H9 (cell line): ENCODE results near the gene PRUNE2. TPM values are rescaled to one million over a fixed set of nuclear protein-coding genes. Genes with fewer than 3 reads are reported as not detected.

ENCODE experiments used
- DNase-seq: peaks from one replicate; pipeline ENCODE4 v3.0.0-alpha.2; 2017
- H2AFZ ChIP-seq: one replicate; pipeline ENCODE4 v1.6.1; 2013; ENCODE audit warnings: mild to moderate bottlenecking, low read length, control low read depth, moderate library complexity
- H2AK5ac ChIP-seq: 2 replicates; pipeline ENCODE4 v1.6.1; 2013; ENCODE audit warnings: low read length, control low read depth, mixed read lengths; ENCODE audit not compliant: insufficient read length
- H2BK120ac ChIP-seq: one replicate; pipeline ENCODE4 v1.6.1; 2013; ENCODE audit warnings: low read depth, mild to moderate bottlenecking, low read length, control low read depth, inconsistent platforms; ENCODE audit not compliant: poor library complexity, severe bottlenecking
- H2BK12ac ChIP-seq: 2 replicates; pipeline ENCODE4 v1.6.1; 2013; ENCODE audit warnings: low read length, control low read depth, mixed read lengths, low read depth; ENCODE audit not compliant: insufficient read length
- H2BK15ac ChIP-seq: 2 replicates; pipeline ENCODE4 v1.6.1; 2013; ENCODE audit warnings: low read depth, low read length, control low read depth
- H2BK20ac ChIP-seq: one replicate; pipeline ENCODE4 v1.6.1; 2013; ENCODE audit warnings: low read depth, mild to moderate bottlenecking, low read length, control low read depth, inconsistent platforms; ENCODE audit not compliant: poor library complexity, severe bottlenecking
- H2BK5ac ChIP-seq: 2 replicates; pipeline ENCODE4 v1.6.1; 2013; ENCODE audit warnings: low read length, control low read depth, mixed read lengths; ENCODE audit not compliant: insufficient read length
- H3K14ac ChIP-seq: 2 replicates; pipeline ENCODE4 v1.6.1; 2013; ENCODE audit warnings: low read length, control low read depth; ENCODE audit not compliant: insufficient read depth
- H3K18ac ChIP-seq: 2 replicates; pipeline ENCODE4 v1.6.1; 2013; ENCODE audit warnings: low read depth, mild to moderate bottlenecking, mixed read lengths, low read length, control low read depth; ENCODE audit not compliant: insufficient read length
- H3K23ac ChIP-seq: 2 replicates; pipeline ENCODE4 v1.6.1; 2013; ENCODE audit warnings: low read length, control low read depth, mixed read lengths, low read depth; ENCODE audit not compliant: insufficient read length
- H3K23me2 ChIP-seq: 2 replicates; pipeline ENCODE4 v1.6.1; 2013; ENCODE audit warnings: low read depth, mild to moderate bottlenecking, mixed read lengths, low read length, control low read depth; ENCODE audit not compliant: insufficient read length, poor library complexity, severe bottlenecking
- H3K27ac ChIP-seq: 2 replicates; pipeline ENCODE4 v1.5.1; 2013; ENCODE audit warnings: low read length, control low read depth, mixed read lengths, low read depth; ENCODE audit not compliant: insufficient read length
- H3K27me3 ChIP-seq: 2 replicates; pipeline ENCODE4 v1.6.1; 2013; ENCODE audit warnings: low read length, control low read depth, inconsistent platforms; ENCODE audit not compliant: insufficient read depth
- H3K4ac ChIP-seq: 2 replicates; pipeline ENCODE4 v1.6.1; 2013; ENCODE audit warnings: low read depth, mild to moderate bottlenecking, control low read depth, inconsistent platforms, low read length, moderate library complexity
- H3K4me1 ChIP-seq: 2 replicates; pipeline ENCODE4 v1.6.1; 2013; ENCODE audit warnings: low read length, control low read depth, inconsistent platforms; ENCODE audit not compliant: insufficient read depth
- H3K4me2 ChIP-seq: 2 replicates; pipeline ENCODE4 v1.6.1; 2013; ENCODE audit warnings: low read length, control low read depth, mixed read lengths; ENCODE audit not compliant: insufficient read length, insufficient read depth
- H3K56ac ChIP-seq: 2 replicates; pipeline ENCODE4 v1.6.1; 2013; ENCODE audit warnings: low read depth, mild to moderate bottlenecking, mixed read lengths, low read length, control low read depth; ENCODE audit not compliant: insufficient read length
- H3K79me1 ChIP-seq: 2 replicates; pipeline ENCODE4 v1.6.1; 2013; ENCODE audit warnings: low read depth, mild to moderate bottlenecking, moderate library complexity, low read length, control low read depth, inconsistent platforms; ENCODE audit not compliant: insufficient read depth, poor library complexity, severe bottlenecking
- H3K79me2 ChIP-seq: 2 replicates; pipeline ENCODE4 v1.6.1; 2013; ENCODE audit warnings: low read length, control low read depth, inconsistent platforms; ENCODE audit not compliant: insufficient read depth
- H3K9ac ChIP-seq: 2 replicates; pipeline ENCODE4 v1.6.1; 2013; ENCODE audit warnings: low read length, control low read depth, mixed read lengths; ENCODE audit not compliant: insufficient read length; ENCODE audit errors: extremely low read depth
- H3K9me3 ChIP-seq: one replicate; pipeline ENCODE4 v1.6.1; 2013; ENCODE audit warnings: low read depth, low read length, inconsistent platforms; ENCODE audit not compliant: control insufficient read depth
- H3T11ph ChIP-seq: one replicate; pipeline ENCODE4 v1.6.1; 2013; ENCODE audit warnings: mild to moderate bottlenecking, low read length, control low read depth, inconsistent platforms
- H4K20me1 ChIP-seq: one replicate; pipeline ENCODE4 v1.6.1; 2013; ENCODE audit not compliant: control insufficient read depth, insufficient read length, insufficient read depth
- H4K5ac ChIP-seq: 2 replicates; pipeline ENCODE4 v1.6.1; 2013; ENCODE audit warnings: low read depth, mild to moderate bottlenecking, mixed read lengths, low read length, control low read depth; ENCODE audit not compliant: insufficient read length
- H4K8ac ChIP-seq: replicated peaks from 2 replicates; pipeline ENCODE4 v1.6.1; 2013; ENCODE audit warnings: low read length, control low read depth, mixed read lengths, low read depth; ENCODE audit not compliant: insufficient read length
- H4K91ac ChIP-seq: 2 replicates; pipeline ENCODE4 v1.6.1; 2013; ENCODE audit warnings: low read depth, mild to moderate bottlenecking, moderate library complexity, mixed read lengths, low read length, control low read depth; ENCODE audit not compliant: insufficient read length
- H3K27ac Mint-ChIP-seq, 3 experiments: 2 replicates in 2 of 3; 3 replicates in 1 of 3; pipeline ENCODE4 v1.8.0; 2020 to 2021; ENCODE audit warnings: mixed read lengths in 3 of 3, mild to moderate bottlenecking in 1 of 3, moderate library complexity in 1 of 3
- H3K27me3 Mint-ChIP-seq: 2 replicates; pipeline ENCODE4 v1.8.0; 2021; ENCODE audit warnings: low read depth, mild to moderate bottlenecking, moderate library complexity, mixed read lengths
- H3K36me3 Mint-ChIP-seq, 3 experiments: 2 replicates in 2 of 3; 3 replicates in 1 of 3; pipeline ENCODE4 v1.8.0; 2020 to 2021; ENCODE audit warnings: low read depth in 3 of 3, mixed read lengths in 3 of 3; ENCODE audit not compliant: insufficient read depth in 1 of 3
- H3K4me1 Mint-ChIP-seq, 2 experiments: 2 replicates each; pipeline ENCODE4 v1.8.0; 2020; ENCODE audit warnings: mixed read lengths in 2 of 2
- H3K4me3 Mint-ChIP-seq, 2 experiments: 2 replicates in 1 of 2; 3 replicates in 1 of 2; pipeline ENCODE4 v1.8.0; 2020 to 2021; ENCODE audit warnings: mild to moderate bottlenecking in 2 of 2, mixed read lengths in 2 of 2, moderate library complexity in 1 of 2
- H3K9me3 Mint-ChIP-seq, 2 experiments: 2 replicates in 1 of 2; 3 replicates in 1 of 2; pipeline ENCODE4 v1.8.0; 2020; ENCODE audit warnings: mild to moderate bottlenecking in 2 of 2, mixed read lengths in 2 of 2, moderate library complexity in 1 of 2
- WGBS: extraction: QIAGEN DNeasy Blood & Tissue Kit; methylation state at CpG from one replicate; pipeline ENCODE4 v1.1.7; 2013; ENCODE audit warnings: missing lambda C conversion rate, low lambda C conversion rate, mixed read lengths; ENCODE audit not compliant: insufficient read length; ENCODE audit errors: extremely low coverage; 5-methylcytosine and 5-hydroxymethylcytosine counted together
- total RNA-seq: library from RNA; stranded (reverse); gene quantifications from 2 replicates; pipeline ENCODE4 v1.2.1, GENCODE V29; 2021
- TF ChIP-seq, protein P1 (sequence below): fragments of 200-600 bp; sonication (generic); conservative IDR thresholded peaks from 3 replicates; pipeline ENCODE4 v1.8.0; 2021; ENCODE audit warnings: antibody characterized with exemption, mild to moderate bottlenecking

The PRUNE2 gene
- total RNA-seq, 1 experiment from 2014 or later, result 12.1 TPM

GRCh38 chr9:76785501-76785900 is 120.4 kb downstream of the PRUNE2 start:
- TF ChIP-seq, protein P1, sequence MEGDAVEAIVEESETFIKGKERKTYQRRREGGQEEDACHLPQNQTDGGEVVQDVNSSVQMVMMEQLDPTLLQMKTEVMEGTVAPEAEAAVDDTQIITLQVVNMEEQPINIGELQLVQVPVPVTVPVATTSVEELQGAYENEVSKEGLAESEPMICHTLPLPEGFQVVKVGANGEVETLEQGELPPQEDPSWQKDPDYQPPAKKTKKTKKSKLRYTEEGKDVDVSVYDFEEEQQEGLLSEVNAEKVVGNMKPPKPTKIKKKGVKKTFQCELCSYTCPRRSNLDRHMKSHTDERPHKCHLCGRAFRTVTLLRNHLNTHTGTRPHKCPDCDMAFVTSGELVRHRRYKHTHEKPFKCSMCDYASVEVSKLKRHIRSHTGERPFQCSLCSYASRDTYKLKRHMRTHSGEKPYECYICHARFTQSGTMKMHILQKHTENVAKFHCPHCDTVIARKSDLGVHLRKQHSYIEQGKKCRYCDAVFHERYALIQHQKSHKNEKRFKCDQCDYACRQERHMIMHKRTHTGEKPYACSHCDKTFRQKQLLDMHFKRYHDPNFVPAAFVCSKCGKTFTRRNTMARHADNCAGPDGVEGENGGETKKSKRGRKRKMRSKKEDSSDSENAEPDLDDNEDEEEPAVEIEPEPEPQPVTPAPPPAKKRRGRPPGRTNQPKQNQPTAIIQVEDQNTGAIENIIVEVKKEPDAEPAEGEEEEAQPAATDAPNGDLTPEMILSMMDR, result no peak
- DNase-seq, result no peak

More at GRCh38 chr9:76785501-76785900, 120.4 kb downstream of the PRUNE2 start:
- no peak overlapping the region for H3K56ac ChIP-seq
- H3K23me2 ChIP-seq, result no peaks in the 10 kb centered on the region
- Mint-ChIP-seq H3K27me3 (no peaks in the 10 kb centered on the region; the same call in 1 of the 2 replicates), H3K9me3 (no peaks in the 10 kb centered on the region), H3K36me3 (peaks cover 0 to 3% (median 0%) of the 10 kb centered on the region in 3 experiments; a peak in 1 of 7 replicates), H3K4me3 (no peak overlapping the region), H3K4me1 (no peaks in the 10 kb centered on the region), H3K27ac (no peak overlapping the region)
- H3K9ac ChIP-seq, result no peak overlapping the region
- H4K5ac ChIP-seq, result no peak overlapping the region
- no peak overlapping the region for H3K18ac ChIP-seq
- no peaks in the 10 kb centered on the region for H4K20me1 ChIP-seq
- WGBS, result no CpG with 5 or more reads among the region's 1 CpG
- H4K91ac ChIP-seq, result no peak overlapping the region
- H3K27ac ChIP-seq, result no peak overlapping the region
- no peak overlapping the region for H3T11ph ChIP-seq
- H3K9me3 ChIP-seq, result no peaks in the 10 kb centered on the region
- H2BK12ac ChIP-seq, result no peak overlapping the region
- H2BK120ac ChIP-seq, result no peak overlapping the region
- no peaks in the 10 kb centered on the region for H3K79me1 ChIP-seq
- H3K4me2 ChIP-seq, result no peak overlapping the region
- H2AK5ac ChIP-seq, result no peak overlapping the region
- no peak overlapping the region for H3K14ac ChIP-seq
- H2BK20ac ChIP-seq, result no peak overlapping the region
- H3K79me2 ChIP-seq, result no peaks in the 10 kb centered on the region
- H2AFZ ChIP-seq, result no peak overlapping the region
- no peak overlapping the region for H2BK15ac ChIP-seq
- no peak overlapping the region for H3K4ac ChIP-seq
- no peak overlapping the region for H3K23ac ChIP-seq
- no peaks in the 10 kb centered on the region for H3K4me1 ChIP-seq
- H2BK5ac ChIP-seq, result no peak overlapping the region
- no peak overlapping the region for H4K8ac ChIP-seq
- no peaks in the 10 kb centered on the region for H3K27me3 ChIP-seq
